Astrocyte (in vitro differentiated cells and primary cell): Measurements from ENCODE around the gene AURKAIP1.

Source experiments
- CTCF ChIP-seq: IDR thresholded peaks from 2 replicates; pipeline ENCODE4 v1.5.1; 2011; ENCODE audit warnings: low read depth, mild to moderate bottlenecking, inconsistent platforms, low read length, moderate library complexity; ENCODE audit not compliant: insufficient read depth
- EZH2 ChIP-seq: IDR thresholded peaks from 2 replicates; pipeline ENCODE4 v1.6.1; 2012; ENCODE audit warnings: mild to moderate bottlenecking, low read length, inconsistent platforms; ENCODE audit not compliant: insufficient read depth

DNA sequence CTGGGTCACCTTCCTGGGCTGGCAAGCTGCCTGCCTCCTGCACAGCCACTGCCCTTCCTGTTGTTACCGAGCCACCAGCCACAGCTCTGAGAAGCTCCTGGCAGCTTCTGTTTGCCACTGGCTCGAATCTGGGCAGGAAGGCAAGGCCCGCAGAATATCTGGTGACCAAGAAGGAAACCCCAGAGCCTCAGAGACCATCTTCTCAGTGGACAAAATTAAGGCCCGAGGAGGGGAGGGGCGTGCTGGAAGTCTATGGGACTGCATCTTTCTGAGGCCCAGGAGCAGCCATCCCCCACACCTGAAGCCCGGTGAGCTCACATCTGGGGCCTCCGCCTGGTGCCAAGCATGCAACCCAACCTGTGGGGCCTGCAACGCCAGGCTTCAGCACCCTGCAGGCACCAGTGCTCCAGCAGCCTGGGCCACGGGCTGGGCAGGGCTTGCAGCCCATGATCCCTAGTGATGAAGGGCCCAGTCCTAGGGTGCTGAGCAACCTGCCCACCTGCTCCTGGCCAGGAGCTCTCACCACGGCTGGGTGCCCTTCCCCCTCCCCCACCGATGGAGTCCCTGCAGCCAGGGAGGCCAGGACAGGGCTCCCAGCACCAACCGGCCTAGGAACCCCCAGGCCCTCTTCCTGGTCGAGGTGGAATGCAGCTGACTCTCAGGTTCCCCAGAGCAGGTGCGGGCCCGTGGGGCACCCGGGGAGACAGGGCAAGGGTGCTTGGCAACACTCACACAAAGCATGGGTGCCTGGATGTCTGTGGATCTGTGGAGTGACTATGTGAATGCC lies 49.5 kb downstream of the AURKAIP1 start:
- TF ChIP-seq CTCF = no peak
- TF ChIP-seq EZH2 = no peak
